ENCODE data around the gene OTUD5.

OTUD5 gene

GRCh38 chrX:48945517-48946348, 11.7 kb downstream of the OTUD5 start:
- no peak overlapping the region for H3K27ac ChIP-seq
- TF ChIP-seq CTCF (conservative IDR thresholded peaks at IDR 0.05), result peak; percentile 83
- TF ChIP-seq ZFX (IDR thresholded peaks at IDR 0.05), result no peak

GRCh38 chrX:48942895-48943294, 14.5 kb downstream of the OTUD5 start:
- no peak overlapping the region for H3K27ac ChIP-seq
- no peak for TF ChIP-seq CTCF (conservative IDR thresholded peaks at IDR 0.05)
- no peak for TF ChIP-seq ZFX (IDR thresholded peaks at IDR 0.05)

- TF ChIP-seq CTCF (conservative IDR thresholded peaks at IDR 0.05) (no peak), ZFX (IDR thresholded peaks at IDR 0.05) (no peak)
- H3K27ac ChIP-seq, result no peak overlapping the region
Measured at GRCh38 chrX:48940404-48940955, 16.9 kb downstream of the OTUD5 start.

- no peak overlapping the region for H3K27ac ChIP-seq
- no peak for TF ChIP-seq ZFX (IDR thresholded peaks at IDR 0.05)
Measured at GRCh38 chrX:48939524-48940228, 17.7 kb downstream of the OTUD5 start.

GRCh38 chrX:48938721-48939425, 18.5 kb downstream of the OTUD5 start:
- no peak for TF ChIP-seq ZFX (IDR thresholded peaks at IDR 0.05)
- TF ChIP-seq CTCF (conservative IDR thresholded peaks at IDR 0.05), result no peak
- no peak overlapping the region for H3K27ac ChIP-seq

GRCh38 chrX:48937054-48937907, 20.1 kb downstream of the OTUD5 start:
- TF ChIP-seq ZFX (IDR thresholded peaks at IDR 0.05), result no peak
- TF ChIP-seq CTCF (conservative IDR thresholded peaks at IDR 0.05), result no peak
- H3K27ac ChIP-seq, result no peak overlapping the region

All from C4-2B (cell line).